ENCODE data around the gene CABP7.
A peak's percentile ranks its signal among the peaks of the same experiment; 100 is the strongest.

Gene CABP7

DNA sequence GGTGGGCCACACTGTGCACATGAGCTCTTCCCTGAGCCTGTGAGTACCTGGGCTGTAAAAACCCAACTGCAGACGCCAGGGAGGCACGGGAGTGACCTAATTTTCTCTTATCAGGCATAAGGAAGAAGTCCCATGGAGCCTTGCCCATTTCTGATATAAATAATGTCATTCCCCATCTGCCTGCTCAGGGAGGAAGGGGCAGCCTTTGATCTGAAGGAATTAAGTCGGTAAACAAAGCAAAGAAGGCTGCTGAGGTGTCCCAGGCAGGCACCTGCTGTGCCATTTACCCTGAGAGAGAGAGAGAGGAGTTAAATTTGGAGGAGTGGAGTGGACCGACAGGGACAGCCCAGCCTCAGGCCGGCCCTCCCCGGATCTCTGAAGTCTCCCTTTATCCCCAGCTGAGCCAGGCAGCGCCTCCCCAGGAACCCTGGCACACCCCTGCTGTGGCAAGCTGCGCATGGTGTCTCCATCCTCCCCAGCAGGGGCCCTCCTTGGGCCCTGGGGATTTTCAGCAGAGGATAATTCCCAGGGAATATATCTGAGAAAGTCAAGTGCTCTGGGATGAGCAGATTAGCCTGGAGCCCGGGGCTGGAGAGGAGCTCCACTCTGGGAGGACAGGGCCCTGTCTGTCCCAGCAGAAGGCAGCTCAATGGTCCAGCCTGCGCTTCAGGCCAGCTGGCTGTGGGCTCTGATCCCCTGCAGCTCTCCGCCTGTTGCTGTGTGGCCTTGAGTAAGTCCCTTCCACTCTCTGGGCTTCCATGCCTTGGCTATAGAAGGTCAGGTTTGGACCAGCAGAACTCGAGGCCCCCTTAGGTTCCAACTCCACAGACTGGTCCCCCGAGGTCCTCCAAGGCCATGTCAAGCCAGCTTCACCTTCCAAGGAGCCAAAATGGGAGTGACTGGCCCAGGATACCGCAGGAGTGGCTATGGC lies 17.5 kb upstream of the CABP7 start:
- no peak for DNase-seq

DNA sequence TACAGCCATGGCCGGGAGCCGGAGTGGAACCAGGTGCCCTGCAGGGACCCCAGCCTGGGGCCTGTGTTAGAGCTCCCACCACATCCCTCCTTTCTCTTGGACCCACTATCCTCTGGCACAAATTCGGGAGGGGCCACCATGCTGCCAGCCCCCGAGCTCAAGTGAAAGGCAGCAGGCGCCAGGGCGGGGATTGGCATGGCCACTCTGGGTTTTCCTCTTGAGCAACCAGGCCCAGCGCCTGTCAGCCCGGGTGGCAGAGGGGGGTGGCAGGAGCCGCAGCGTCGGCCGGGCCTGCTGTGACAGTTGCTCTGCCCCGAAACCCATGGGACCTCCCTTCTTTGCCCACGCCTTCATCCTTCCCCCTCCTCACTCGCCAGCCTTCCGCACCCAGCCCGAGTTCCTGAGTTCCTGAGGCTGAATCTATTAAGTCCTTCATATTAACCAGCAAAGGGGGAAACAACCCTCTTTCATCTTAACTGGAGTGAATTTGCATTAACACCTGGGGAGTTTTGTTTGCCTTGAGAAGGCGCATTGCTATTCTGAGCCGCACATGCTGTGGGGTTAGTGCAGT lies 16.8 kb upstream of the CABP7 start:
- peak in 1 of 2 donors; percentile 15 for DNase-seq

DNA sequence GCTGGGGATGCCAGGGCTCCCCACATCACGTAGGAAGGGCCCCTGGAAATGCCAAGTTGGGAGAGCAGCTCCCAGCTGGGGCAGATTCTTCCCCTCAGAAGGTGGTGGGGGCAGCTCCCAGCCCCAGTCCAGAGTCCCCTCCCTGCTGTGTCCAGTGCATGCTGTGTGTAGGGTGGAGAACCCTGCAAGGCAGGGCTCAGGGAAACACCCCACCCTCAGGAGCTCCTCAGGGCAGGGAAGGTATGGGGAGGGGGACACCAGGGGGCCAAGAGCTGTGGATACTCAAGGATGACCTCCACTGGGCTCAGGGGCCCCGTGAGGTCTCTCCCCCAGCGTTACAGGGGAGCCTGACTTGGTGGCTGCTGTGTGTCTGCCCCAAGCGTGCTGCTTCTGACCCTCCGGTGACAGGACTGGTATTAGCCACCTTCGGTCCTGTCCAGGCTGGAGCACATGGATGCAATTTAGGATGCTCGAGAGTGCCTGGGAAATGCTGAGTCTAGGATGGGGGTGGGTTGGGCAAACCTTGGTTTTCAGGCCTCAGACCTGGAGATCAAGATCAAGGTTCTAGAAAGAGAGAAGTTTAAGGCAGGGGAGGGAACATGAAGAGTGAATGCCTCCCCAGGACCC lies 16.1 kb upstream of the CABP7 start:
- DNase-seq, result no peak

- no peak for DNase-seq
Observed at GRCh38 chr22:29704528-29705285, 15.1 kb upstream of the CABP7 start.

GRCh38 chr22:29705651-29706050 lies 14.2 kb upstream of the CABP7 start:
- no peak for DNase-seq

DNA sequence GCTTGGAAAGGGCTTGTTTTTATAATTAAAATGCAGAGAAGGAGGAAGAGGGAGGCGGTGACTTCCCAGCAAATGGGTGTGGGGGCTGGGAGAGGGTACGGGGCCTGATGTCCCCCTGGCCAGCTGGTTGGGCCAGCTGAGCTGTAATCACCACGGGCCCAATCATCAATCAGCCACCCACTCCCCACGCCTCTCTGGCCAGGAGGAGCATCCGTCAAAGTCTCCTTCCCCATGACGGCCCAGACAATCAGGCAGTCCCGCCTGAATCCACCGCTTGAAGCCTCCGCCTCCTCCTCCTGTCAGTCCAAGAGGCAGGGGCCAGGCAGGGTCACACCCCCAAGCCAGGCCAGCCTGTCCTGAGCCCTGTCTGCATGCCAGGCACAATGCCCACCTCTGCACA lies 13.3 kb upstream of the CABP7 start:
- no peak for DNase-seq

DNA sequence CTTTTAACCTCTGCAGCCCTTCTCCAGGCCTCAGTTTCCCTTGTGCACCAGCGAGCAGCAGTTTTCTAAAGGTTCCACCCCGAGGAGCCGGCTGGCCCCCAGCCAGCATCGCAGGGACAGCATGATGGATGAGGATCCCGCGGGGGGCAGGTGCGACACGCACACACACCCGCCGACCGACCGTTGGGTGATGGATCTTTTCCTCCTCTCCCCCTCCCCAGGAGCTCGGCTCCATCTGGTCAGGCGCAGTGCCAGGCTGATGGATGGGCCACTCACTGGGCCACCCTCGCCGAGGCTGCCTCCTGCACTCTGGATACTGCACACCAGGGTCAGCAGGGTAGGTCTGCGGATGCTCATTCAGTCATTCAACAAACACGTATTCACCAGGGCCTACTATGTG lies 12.8 kb upstream of the CABP7 start:
- DNase-seq, result no peak

DNA sequence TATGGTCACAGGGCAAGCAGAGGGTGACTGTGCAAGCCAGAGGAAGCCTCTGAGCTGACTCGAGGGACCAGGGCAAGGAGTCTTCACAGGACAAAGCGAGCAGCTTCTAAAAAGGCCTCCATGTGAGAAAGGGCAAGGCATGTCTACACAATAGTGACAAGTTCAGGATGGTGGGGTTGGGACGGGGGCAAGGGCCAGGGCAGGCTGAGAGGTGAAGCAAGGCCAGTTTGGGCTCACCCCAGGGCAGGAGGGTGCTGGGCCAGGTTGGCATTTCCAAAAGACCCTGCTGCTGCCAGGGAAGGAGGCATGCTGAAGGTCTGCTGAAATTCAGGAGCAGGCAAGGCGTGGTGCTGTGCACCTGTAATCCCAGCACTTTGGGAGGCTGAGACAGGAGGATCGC lies 12.3 kb upstream of the CABP7 start:
- DNase-seq, result no peak

- no peak for DNase-seq
Observed at GRCh38 chr22:29710193-29710592, 9.6 kb upstream of the CABP7 start.

GRCh38 chr22:29710922-29711593 lies 8.7 kb upstream of the CABP7 start:
- DNase-seq, result no peak

DNA sequence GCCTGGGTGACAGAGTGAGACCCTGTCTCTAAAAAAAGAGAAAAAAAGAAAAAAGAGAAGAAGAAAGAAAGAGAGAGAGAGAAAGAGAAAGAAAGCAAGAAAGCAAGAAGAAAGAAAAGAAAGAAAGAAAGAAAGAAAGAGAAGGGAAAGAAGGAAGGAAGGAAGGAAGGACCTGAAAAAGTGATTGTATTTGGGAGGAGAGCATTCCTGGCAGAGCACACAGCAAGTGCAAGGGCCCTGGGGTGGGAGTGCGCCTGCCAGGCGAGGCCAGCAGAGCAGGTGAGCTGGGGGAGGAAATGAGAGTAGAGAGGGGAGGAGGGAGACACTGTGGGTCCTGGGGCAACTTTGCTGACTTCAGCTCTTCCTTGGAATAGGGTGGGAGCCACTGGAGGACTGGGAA lies 7.7 kb upstream of the CABP7 start:
- no peak for DNase-seq

DNA sequence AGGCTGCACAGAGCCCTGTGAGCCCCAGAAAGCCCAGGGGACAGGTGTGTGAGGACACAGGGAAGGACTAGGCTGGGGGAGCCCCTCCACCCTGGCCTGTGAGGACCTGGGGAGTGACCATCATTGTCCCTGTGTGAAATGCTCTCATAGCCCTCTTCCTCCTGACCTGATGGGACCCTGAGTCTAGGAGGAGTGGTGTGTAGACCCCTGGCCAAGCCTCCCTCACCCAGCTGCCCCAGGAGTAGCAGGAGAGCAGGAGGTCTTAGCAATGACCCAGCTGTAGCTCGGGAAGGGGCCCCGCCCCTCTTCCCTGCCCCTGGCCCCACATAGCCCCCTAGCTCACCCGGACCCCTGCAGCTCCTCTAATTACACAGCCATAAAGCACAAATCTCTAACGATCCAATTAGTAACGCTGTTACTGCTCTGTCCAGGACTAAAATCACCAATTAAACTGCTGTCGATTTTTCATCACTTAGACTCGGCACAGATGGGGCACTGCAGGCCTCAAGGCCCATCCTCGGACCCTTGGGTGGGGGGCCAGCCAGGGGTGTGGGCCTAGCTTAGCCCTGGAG lies 6.6 kb upstream of the CABP7 start:
- no peak for DNase-seq

DNA sequence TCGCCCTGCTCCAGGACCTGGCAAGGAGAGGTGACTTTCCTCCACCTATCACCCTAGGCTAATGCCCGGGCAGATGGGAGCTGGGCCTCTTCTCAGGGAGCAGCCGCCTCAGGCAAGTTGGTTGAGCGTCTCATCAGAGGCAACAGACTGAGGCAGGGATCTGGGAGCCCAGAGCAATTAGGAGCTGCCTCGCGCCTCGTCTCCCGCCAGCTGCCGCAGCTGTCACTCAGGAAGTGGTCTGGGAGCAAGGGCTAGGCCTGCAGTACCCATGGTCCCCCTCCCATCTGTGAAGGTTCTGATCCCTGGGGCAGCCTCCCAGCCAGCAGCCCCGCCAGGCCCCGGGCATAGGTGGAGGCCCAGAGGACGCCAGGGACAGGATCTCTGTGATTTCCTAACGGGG lies 4.6 kb upstream of the CABP7 start:
- DNase-seq, result no peak

GRCh38 chr22:29715705-29716104 lies 4.1 kb upstream of the CABP7 start:
- DNase-seq, result no peak

- peak; percentile 41 to 55 for DNase-seq
Observed at GRCh38 chr22:29716814-29717545, 2.8 kb upstream of the CABP7 start.

DNA sequence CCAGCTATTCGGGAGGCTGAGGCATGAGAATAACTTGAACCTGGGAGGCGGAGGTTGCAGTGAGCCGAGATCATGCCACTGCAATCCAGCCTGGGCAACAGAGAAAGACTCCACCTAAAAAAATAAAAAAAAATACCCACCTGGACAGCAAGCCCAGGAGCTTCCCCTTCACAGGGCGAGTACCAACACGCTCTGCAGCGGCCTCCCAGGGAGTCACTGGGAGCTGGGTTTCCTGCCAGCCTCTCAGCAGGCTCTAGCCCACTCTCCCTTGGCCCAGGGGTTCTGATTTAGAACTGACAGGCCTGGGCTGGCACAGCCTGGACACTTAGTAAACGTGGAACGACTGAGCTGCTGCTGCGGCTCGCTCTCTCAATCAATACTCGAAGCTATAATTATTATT lies 2.0 kb upstream of the CABP7 start:
- no peak for DNase-seq

DNA sequence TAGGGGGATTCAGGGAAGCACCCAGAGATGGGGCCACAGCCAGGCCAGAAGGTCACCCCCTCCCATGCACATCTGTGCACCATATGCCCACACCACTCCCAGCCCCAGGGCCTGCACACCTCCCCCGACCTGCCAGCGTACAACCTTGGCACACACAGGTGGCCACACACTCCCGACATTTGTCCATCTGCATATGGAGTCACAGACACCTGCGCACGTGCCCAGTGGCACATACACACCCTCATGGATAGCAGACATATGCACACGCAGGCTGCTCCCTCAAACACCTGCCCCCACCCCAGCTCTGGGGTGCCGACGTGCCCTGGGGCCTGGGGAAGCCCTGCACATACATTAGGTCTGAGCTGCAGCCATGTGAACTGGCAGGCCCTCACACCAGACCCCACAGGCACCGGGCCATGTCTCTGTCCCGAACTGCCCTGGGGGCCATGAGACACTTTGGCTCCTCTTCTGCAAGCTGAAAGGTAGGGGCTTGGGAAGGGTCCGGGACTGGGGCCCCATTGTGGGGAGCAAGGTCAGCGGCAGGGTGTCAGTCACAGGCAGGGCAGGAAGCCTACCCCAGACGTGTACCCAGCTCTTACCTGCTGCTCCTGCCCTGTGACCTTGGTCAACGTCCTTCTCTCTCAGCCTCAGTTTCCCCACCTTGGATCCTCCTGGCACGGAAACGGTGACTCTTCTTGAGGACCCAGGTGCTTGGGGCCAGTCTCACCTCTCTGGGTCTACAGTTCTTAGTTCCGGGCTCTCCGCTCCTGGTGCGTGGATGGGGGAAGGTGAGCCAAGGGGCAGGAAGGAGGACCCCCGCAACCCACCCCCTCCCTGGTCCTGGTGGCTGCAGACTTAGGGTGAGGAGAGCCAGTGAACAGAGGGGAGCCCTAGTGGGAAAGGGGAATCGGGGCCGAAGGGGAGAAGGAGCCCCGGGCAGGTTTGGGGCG lies 579 bp upstream of the CABP7 start:
- DNase-seq, result no peak

GRCh38 chr22:29720811-29721323 lies 1.1 kb downstream of the CABP7 start:
- DNase-seq, result no peak

- no peak for DNase-seq
Observed at GRCh38 chr22:29722151-29722550, 2.3 kb downstream of the CABP7 start.

- DNase-seq, result no peak
Observed at GRCh38 chr22:29722587-29722986, 2.8 kb downstream of the CABP7 start.
